ENCODE data around the gene AHCTF1.
"Not testable (repeated sequence)": the region's sequence is repeated elsewhere in the genome, so short reads cannot be mapped to it uniquely, and the experiment has no call there.

Gene AHCTF1

DNA sequence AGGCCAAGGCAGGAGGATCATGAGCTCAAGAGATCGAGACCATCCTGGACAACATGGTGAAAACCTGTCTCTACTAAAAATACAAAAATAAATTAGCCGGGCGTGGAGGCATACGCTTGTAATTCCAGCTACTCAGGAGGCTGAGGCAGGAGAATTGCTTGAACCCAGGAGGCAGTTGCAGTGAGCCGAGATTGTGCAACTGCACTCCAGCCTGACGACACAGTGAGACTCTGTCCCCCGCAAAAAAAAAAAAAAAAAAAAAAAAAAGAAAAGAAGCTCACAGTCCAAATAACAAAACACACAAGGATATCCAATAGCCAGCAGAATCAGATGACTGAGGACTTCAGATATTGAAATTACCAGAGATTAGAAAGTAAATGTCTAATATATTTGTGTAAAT is 11.8 kb downstream of the AHCTF1 start:
- DNase-seq (ENCODE audit: low read depth in 3 of 3, low spot score in 1 of 3) = no peak

DNA sequence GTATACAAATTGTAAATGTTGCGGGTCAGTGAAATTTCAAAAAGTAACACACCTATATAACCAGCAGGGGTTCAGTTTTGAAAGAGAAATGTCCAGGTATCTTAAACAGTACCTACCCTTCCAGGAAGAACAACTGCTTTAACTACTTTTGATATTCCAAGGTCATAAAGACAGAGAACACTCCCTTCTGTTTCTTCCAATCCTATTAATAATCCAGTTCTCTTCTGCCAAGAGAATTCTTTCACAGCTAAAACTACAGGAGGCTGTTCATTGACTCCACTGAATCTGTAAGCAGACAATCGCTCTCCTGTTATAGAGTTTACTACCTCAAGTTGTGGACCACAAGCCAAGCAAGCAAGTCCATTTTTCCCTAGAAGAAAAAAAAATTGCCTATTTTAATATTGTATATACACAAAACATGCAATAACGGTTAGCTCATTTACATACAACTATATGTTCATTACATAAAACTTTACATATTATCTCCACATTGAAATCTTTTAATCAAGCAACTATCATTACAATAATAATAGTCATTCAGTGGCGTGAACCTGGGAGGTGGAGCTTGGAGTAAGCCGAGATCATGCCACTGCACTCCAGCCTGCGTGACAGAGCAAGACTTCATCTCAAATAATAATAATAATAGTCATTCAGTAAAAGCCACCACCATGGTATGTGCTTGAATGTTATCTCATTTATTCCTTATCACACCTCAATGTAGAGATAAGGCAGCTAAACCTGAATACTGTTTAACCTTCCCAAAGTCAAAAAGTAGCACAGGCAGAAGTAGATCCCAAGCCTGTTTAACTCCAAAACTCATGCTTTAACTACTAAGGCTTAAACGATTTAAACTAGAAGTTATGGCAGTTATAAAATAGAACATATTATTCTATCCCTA is 15.5 kb downstream of the AHCTF1 start:
- not testable (repeated sequence) for DNase-seq (ENCODE audit: low read depth in 3 of 3, low spot score in 1 of 3)

DNA sequence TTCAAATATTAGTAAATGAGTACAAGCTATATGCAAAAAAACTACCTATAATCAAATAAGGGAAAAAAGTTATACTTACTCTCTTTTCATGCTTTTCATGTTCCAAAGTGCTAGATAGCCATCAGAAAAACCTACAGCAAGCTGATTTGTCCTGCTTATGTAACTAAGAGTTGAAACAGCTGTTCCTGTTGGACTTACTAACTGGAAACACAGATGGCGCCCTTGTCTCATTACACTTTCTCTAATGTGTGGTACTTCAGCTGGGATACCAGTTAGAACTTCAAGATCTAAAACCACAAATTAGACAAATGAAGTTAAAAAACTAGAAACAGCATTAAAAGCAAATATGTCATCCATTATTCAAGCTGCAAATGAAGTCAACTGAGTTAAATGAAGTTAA is 24.3 kb downstream of the AHCTF1 start:
- DNase-seq (ENCODE audit: low read depth in 3 of 3, low spot score in 1 of 3) = no peak

DNA sequence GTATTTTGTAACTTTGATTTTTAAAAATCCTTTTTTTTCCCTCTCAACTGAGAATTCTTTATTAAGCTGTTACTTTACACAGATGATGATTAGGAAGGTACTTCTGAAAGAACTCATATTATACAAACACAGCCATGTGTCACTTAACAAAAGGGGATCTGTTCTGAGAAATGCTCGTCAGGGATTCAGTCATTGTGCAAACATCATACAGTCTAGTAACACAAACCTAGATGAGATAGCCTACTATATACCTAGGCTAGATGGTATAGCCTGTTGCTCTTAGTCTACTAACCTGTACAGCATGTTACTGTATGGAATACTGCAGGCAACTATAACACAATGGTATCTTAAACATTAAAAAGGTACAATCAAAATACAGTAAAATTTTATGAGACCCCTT is 24.9 kb downstream of the AHCTF1 start:
- no peak for DNase-seq (ENCODE audit: low read depth in 3 of 3, low spot score in 1 of 3)

DNA sequence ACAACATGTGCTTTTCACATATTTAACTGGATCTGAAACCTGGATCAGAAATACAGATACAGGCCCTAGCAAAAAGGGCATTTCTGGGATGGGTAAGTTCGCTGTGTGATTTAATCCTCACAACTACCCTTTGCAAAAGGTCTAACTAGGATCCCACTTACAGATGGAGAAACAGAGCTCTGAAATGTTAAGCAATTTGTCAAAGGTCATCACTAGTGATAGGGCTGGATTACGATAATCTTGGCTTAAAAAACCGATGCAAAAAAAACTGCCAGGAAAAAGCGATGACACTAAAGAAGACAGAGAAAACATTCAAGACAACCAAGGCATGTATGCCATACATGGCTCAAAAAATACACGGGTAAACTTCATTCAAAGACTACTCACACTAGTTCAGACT is 29.9 kb downstream of the AHCTF1 start:
- DNase-seq (ENCODE audit: low read depth in 3 of 3, low spot score in 1 of 3) = no peak

DNA sequence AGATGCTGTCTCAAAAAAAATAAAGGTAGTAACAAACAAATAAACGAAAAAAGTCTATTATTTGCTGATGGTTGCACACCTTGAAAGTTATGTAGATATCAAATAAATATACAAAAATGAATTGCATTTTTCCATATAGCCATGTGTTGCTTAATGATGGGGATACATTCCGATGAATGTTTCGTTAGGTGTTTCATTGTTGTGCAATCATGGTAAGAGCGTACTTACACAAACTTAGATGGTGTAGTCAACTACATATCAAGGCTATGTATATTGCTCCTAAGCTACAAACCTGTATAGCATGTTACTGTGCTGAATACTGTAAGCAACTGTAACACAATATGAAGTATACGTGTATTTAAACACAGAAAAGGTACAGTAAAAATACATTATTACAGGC is 34.4 kb downstream of the AHCTF1 start:
- no peak for DNase-seq (ENCODE audit: low read depth in 3 of 3, low spot score in 1 of 3)

DNA sequence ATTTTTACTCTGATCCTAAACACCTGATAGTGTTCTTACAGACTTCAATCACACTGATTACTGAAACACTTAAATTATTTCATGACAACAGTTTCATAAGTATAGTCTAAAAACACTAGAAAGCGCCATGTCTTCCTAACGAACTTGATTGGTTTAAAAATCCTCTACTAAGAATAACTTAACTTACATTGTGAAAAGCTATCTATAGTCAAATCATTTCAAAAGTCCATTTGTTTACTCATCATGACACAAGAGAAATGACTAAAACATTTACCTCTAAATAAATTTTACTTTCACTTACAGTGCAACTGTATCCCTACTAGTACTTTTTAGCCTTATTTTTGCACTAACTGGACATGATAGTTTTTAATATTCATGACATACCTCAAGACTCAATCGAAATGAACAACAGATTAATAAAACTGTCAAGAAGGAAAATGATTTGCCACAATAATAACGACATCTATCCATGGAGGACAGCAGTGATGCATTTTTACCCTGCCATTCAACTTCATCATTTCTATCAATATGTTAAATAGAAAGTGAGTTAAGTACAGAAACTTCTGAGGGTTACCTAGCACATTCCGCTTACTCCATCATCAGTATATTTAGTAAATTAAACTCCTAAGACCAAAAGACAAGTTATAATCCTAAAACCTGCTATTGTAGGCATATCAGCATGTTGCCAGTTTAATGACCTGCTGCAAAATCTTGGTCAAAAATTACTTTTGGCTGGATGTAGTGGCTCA is 38.4 kb downstream of the AHCTF1 start:
- DNase-seq (ENCODE audit: low read depth in 3 of 3, low spot score in 1 of 3) = no peak

DNA sequence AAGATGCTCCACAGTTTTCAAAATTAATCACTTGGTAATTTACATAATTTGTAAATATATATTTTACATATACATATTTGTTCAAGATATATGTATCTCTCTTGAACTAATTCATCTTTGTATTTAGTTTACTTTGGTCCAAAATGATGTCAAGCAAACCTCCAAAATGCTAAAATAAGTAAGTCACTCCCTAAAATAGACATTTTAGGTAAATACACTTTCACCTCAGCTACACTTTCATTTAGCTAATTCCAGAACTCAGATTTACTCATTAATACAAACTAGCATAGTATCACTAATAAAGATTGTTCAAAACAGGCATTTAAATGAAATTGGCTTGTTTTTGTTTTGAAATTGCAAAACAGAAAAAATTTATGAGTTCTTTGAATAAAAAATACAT is 40.6 kb downstream of the AHCTF1 start:
- no peak for DNase-seq (ENCODE audit: low read depth in 3 of 3, low spot score in 1 of 3)

DNA sequence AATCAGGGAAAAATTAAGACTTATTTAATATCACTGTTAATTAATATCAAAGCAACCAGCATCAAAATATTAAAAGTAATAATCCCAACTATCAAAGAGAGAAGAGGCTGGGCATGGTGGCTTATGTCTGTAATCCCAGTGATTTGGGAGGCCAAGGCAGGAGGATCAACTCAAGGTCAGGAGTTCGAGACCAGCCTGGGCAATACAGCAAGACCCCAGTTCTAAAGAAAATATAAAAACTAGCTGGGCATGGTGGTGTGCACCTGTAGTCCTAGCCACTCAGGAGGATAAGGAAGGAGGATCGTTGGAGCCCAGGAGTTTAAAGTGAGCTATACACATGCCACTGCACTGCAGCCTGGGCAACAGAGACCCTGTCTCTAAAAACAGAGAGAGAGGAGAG is 43.2 kb downstream of the AHCTF1 start:
- DNase-seq (ENCODE audit: low read depth in 3 of 3, low spot score in 1 of 3) = no peak

DNA sequence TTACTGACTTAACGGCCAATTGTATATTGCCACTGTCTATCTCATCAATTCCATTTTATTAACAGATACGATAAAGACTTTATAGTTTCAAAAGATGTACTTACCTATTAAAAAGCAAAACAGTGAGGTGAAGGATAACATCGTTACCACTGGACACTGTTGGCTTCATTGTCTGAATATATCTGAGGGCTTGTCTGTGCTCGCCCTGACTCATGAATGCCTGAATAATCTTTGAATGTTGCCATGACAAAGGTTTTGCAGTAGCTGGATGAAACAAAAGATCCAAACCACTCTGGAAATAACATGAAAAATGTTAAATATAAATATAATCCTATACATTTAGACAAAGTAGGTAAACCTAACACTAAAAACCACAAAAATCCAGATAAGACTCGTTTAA is 46.4 kb downstream of the AHCTF1 start:
- DNase-seq (ENCODE audit: low read depth in 3 of 3, low spot score in 1 of 3) = not testable (repeated sequence)

DNA sequence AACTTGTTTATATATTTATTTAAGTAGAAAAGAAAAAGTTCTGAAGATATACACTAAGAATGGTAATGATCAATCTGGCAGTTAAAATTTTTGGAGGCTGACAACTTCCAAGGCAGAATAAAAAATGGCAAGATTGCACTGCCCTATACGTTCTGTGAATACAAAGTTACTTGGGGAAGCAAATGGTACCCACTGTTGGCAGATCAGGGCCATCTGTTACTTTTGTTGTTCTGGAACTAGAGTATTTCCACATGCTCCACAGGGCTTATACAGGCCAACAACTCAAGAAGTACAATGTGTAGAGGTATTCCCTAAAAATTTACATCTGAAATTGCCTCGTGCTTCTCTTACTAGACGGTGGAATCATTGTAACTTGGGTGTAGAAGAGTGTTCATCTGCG is 53.2 kb downstream of the AHCTF1 start:
- no peak for DNase-seq (ENCODE audit: low read depth in 3 of 3, low spot score in 1 of 3)

DNA sequence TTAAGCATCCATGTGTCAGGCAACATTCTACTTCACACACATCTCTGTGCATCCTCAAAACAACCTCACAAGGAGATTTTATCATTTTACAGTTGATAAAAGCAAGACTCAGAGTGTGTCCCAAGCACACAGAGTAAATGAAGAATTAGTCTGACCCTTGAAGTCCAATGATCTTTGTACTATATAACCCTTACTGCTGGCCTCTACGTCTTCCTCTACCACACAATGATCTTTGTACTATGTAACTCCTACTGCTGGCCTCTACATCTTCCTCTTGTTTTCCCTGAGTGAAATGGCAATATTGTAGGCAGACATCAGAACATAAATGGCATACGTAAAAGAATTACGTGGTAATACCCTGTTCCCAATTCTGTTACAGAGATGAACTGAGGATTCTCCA is 55.3 kb downstream of the AHCTF1 start:
- DNase-seq (ENCODE audit: low read depth in 3 of 3, low spot score in 1 of 3) = no peak

DNA sequence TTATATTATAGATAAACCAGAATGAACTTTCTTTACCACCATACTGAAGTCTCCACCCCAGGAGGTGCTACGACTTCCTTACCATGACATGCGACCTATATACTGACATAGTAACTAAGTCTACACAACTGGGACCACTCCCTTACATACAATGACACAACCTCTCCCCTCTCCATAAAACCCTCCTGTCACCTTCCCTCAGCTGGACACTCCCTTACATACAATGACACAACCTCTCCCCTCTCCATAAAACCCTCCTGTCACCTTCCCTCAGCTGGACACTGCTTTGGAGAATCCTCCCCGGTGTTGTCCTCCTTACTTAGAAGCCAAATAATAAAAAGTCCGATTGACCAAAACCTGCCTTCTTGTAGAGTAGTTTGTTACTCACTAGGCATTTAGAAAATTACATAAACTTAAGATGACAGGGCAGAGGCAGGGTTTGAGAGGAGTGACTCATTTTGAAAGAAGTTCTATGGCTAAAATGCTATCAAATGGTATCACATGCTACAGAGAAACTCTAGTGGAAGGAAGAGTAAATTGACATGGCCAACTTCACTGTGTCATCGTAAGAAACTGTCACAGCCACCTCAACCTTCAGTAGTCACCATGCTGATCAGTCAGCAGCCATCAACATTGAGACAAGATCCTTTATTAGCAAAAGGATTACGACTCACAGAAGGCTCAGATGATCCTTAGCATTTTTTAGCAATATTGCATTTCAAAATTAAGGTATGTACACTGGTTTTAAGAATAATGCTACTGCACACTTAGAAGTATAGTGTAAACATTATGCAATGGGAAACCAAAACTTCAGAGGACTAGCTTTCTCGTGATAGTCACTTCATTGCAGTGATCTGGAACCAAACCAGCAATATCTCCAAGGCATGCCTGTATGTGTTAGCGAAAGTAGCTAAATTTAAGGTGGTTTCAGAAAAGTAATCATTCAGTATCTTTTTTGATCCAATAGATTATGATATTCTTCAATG is 56.4 kb downstream of the AHCTF1 start:
- DNase-seq (ENCODE audit: low read depth in 3 of 3, low spot score in 1 of 3) = no peak

DNA sequence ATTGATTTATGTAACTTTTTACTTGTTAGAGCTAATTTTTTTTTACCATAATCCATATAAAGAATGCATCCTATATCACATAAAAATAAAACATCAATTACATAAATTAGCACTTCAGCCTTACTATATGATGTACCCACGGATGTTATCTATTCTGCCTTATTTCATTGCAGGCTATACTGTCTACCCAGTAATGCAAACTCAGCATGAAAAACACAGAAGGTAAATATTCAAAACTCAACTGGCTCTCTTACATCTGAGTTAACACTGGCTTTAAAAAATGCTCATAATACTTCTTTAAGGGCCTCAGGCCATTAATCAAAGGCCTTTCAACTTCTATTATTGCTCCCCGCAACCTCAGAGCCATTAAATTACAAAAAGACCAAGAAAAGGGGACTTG is 65.8 kb downstream of the AHCTF1 start:
- no peak for DNase-seq (ENCODE audit: low read depth in 3 of 3, low spot score in 1 of 3)

DNA sequence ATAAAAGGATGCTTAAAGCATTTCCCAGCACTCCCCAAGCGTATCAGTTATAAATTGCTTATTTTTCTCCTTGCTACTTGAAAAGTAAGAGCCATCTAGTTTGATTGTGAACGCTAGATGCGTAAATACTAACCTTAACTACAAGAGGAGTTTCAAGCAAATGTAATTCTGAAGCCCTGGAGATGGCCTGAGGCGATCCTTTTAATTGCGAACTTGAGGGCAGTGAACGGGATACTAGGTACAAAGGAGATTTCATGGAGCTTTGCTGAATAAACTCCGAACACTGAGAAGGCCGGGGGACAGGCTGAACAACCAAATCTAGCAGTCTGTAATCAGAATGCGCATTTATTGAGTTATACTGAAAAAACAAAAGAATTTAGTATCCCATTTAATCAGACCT is 68.0 kb downstream of the AHCTF1 start:
- DNase-seq (ENCODE audit: low read depth in 3 of 3, low spot score in 1 of 3) = not testable (repeated sequence)

DNA sequence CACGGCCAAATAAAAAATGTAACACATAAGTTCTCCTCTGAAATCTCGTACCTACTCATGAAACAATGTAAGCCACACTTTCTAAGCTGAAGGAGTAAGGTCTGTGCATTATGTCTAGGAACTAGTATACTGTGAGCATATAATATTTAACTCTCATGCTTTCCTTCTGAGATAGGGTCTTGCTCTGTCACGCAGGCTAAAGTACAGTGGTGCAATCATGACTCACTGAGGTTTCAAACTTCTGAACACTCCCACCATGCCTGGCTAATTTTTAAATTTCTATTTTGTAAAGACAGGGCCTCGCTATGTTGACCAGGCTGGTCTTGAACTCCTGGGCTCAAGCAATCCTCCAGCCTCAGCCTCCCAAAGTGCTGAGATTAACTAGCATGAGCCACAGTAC is 71.3 kb downstream of the AHCTF1 start:
- DNase-seq (ENCODE audit: low read depth in 3 of 3, low spot score in 1 of 3) = no peak

DNA sequence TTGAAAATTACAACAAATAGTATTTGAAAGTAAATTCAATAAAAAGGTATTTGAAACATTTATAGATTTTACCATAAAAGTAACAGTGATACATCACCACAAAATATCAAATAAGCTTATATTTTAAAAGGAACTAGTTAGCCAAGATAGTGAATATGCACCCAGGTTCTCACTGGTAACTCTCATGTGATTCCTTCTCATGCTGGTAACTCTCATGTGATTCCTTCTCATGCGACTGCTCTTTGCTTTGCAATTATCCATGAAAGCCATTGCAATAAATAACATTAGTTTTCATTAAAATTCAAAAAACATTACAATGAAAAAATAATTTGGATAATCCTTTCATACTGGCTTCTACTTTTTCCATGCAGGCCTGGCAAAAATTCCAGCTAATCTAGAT is 75.4 kb downstream of the AHCTF1 start:
- no peak for DNase-seq (ENCODE audit: low read depth in 3 of 3, low spot score in 1 of 3)

DNA sequence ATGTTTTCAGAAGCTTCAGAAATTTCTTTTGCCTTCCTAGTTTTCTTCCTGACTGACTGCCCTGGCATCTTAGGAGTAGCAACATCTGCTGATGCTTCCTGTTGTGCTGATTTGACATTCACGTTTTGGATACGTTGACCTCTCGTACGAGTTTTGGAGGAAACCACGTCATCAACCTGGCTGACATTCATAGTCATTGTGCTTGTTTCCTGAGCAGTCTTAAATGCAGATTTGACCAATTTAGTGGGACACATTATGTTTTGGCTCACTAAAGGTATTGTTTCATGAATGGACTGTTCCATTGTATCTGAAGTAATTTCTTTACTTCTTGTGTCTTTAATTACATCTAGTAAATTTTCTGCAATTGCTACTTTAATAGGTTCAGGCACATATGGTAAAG is 81.1 kb downstream of the AHCTF1 start:
- DNase-seq (ENCODE audit: low read depth in 3 of 3, low spot score in 1 of 3) = not testable (repeated sequence)

DNA sequence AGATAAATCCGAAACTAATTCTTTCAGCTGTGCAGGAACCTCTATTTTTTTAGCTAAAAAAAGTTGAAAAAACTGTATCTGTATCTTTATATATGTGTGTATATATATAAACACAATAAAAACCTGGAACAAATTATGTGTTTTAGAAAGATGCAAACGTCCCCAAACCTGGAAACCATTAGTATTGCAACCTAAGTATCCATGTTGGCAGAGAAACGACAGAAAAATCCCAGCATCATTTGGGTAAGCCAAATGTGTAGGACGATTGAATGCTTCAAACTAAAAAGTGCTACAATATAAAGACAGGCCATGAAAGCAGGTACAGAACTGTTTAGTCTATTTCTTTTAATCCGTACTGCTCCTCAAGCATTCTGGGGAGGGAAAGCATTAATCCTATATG is 87.9 kb downstream of the AHCTF1 start:
- DNase-seq (ENCODE audit: low read depth in 3 of 3, low spot score in 1 of 3) = no peak

DNA sequence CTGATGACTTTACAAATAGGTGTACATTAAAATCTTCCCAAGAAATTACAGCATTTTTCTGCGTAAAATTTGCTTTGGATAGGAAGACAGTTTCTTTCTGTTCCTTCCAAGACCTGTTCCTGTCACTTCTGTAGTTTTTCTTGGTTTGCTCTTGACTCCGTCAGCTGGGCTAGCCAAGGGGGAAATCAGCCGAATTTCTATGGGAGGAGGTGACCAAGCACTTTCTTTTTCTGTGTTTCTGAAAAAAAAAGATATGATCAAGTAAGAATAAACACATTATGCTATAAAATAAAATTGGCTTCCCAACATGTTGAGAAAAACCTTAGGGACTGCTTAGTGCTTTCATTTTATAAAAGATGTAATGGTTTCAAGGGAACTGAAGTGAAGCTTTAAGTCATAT is 91.0 kb downstream of the AHCTF1 start:
- DNase-seq (ENCODE audit: low read depth in 3 of 3, low spot score in 1 of 3) = not testable (repeated sequence)

DNA sequence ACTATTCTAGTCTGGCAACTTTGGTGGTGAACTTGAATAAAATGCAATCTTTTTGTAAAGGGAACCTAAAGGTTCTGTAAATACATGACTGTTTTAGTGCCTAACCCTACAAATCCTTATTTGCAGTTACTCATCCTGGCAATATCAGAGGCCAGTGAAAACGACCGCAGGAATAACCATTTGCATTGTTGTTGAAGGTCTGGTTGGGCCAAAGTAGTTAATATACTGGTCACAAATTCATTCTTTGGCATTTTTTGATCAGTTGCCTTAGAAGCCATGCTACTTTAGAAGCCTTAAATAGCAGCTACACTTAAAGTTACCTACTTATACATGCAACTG is 93.7 kb downstream of the AHCTF1 start:
- no peak for DNase-seq (ENCODE audit: low read depth in 3 of 3, low spot score in 1 of 3)
